SH-SY5Y (cell line): ENCODE data around the gene SDK1.

Source experiments
- GATA2 ChIP-seq: IDR thresholded peaks from 2 replicates; pipeline ENCODE4 v1.6.1; 2011; ENCODE audit warnings: mild to moderate bottlenecking, low read depth, low read length
- GATA3 ChIP-seq: IDR thresholded peaks from 2 replicates; pipeline ENCODE4 v1.6.1; 2011; ENCODE audit warnings: low read depth, mild to moderate bottlenecking, low read length, moderate library complexity

GRCh38 chr7:4100691-4101090, 799.6 kb downstream of the SDK1 start:
- no peak for TF ChIP-seq GATA2
- no peak for TF ChIP-seq GATA3
